PC-3 (cell line): ENCODE results near the gene ICE1.

Source experiments
- EZH2 ChIP-seq: fragments of 300-600 bp; sonication (generic); IDR thresholded peaks from one replicate; pipeline ENCODE4 v1.6.1; 2017; ENCODE audit warnings: antibody characterized with exemption, mild to moderate bottlenecking, low read length; ENCODE audit not compliant: unreplicated experiment
- EZH2phosphoT487 ChIP-seq: fragments of 300-600 bp; sonication (generic); IDR thresholded peaks from 2 replicates; pipeline ENCODE4 v1.6.1; 2018; ENCODE audit warnings: mild to moderate bottlenecking, antibody characterized with exemption, low read length, borderline replicate concordance
- TF ChIP-seq, protein P1 (sequence below): fragments of 300-600 bp; sonication (generic); conservative IDR thresholded peaks from 2 replicates; pipeline ENCODE4 v1.5.1; 2017; ENCODE audit warnings: antibody characterized with exemption, low read depth, mild to moderate bottlenecking, low read length

DNA sequence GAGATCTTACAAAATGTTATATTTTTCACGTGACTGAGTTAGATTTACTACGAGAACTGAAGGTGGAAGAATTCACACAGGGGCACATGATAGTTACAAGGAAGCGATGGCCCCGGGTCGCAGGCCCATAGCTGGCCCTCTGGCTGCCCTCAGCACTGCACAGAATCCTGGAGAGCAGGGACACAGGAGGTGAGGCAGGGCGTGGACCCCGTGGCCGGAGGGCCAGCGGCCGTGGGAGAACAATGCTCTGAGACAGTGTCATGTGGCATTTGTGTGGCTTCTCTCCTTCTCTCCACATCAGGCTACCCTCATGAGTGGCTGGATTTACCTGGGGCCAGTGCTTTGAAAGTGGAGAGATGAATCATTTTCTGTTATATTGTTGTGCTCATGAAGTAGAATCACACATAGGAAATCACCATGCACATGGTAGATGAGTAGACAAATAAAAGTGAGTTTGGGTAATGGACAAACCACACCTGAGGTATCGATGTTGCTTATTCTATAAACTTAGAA is 89.5 kb downstream of the ICE1 start:
- TF ChIP-seq, protein P1, sequence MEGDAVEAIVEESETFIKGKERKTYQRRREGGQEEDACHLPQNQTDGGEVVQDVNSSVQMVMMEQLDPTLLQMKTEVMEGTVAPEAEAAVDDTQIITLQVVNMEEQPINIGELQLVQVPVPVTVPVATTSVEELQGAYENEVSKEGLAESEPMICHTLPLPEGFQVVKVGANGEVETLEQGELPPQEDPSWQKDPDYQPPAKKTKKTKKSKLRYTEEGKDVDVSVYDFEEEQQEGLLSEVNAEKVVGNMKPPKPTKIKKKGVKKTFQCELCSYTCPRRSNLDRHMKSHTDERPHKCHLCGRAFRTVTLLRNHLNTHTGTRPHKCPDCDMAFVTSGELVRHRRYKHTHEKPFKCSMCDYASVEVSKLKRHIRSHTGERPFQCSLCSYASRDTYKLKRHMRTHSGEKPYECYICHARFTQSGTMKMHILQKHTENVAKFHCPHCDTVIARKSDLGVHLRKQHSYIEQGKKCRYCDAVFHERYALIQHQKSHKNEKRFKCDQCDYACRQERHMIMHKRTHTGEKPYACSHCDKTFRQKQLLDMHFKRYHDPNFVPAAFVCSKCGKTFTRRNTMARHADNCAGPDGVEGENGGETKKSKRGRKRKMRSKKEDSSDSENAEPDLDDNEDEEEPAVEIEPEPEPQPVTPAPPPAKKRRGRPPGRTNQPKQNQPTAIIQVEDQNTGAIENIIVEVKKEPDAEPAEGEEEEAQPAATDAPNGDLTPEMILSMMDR: no peak
- TF ChIP-seq EZH2 (no peak), EZH2phosphoT487 (no peak)
